Measurements from ENCODE around the gene DPP8.
"Not testable (repeated sequence)": the region's sequence is repeated elsewhere in the genome, so short reads cannot be mapped to it uniquely, and the experiment has no call there.

Gene DPP8

DNA sequence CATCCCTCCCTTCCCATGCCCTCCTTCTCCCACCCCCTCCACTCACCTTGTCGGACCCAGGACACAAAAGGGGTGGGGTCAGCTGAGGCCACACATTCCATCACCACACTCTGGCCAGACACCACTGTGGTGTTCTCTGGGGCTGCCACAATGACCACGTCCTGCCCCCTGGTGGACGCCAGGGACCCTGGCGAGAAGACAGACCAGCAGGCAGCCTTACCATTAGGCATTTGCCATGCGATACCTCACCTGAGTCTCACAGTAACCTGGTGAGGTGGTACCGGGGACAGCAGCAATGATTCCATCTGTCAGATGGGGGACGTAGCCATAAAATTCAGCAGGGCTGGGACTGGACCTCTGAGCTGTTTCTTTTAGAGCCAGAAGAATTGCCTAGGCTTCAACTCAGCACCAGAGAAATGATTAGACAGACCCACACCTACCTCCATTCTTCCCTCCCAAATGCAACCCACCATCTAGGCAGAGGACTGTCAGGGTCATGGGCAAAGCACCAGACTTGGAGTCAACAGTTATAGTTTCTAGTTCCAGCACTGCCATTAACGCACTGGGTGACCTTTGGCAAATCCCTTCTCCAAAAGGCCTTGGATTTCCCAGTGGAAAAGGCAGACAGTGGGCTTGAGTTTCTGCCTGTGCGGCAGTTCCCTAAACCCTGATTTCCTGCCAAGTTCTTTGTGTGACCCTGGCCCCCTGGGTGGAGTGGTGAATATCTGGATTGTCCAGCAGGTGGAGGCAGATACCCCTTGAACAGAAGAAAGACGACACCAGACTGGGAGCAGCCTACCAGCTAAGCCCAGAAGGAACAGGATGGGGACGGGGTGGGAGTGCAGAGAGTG lies 116.5 kb downstream of the DPP8 start:
- peak; percentile 46 for DNase-seq

DNA sequence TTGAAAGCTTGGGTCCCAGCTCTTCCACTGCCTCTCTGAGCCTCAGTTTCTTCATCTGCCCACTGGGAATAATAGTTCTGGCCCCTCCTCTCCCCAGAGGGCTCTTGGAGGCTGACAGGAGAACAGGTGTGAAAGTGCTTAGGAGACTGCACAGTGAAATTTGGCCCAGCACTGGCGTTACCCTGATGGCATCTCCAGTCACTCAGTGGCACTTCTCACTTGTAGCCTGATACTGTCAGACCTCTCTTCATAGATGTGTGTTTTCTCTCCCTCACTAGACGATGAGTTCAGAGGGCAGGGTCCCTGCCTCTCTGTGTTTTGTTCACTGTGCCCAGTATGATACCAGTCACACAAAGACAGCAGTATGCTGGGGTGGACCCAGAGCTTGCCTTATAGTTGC lies 117.5 kb downstream of the DPP8 start:
- no peak for DNase-seq

DNA sequence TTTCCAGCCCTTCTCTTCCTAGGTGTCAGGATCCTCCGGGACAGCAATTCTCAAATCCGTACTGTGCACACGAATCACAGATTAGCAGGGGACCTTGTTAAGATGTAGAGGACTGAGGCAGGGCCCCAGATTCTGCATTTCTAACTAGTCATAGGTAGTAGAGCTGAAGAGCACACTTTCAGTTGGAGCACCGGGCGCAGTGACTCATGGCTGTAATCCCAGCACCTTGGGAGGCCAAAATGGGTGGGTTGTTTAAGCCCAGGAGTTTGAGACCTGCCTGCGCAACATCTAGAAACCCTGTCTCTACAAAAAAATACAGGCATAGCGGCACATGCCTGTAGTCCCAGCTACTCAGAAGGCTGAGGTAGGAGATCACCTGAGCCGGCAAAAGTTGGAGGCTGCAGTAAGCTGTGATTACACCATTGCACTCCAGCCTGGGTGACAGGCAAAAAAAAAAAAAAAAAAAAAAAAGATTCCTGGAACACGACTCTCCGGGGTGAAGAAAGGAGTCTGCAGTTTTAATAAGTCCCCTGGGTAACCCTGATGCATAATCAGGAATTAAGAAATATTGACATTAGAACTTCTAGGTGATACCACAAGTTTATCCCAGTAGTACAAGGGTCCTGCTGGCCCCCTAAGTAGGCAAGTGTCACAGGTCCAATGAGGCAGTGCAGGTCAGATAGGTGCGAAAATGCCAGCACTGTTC lies 118.3 kb downstream of the DPP8 start:
- DNase-seq = no peak

DNA sequence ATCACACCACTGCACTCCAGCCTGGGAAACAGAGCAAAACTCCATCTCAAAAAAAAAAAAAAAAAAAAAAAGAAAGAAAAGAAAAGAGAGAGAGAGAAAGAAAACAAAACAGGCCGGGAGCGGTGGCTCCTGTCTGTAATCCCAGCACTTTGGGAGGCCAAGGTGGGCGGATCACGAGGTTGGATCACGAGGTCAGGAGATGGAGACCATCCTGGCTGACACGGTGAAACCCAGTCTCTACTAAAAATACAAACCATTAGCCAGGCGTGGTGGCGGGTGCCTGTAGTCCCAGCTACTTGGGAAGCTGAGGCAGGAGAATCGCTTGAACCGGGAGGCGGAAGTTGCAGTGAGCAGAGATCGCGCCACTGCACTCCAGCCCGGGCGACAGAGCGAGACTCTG lies 119.0 kb downstream of the DPP8 start:
- not testable (repeated sequence) for DNase-seq

DNA sequence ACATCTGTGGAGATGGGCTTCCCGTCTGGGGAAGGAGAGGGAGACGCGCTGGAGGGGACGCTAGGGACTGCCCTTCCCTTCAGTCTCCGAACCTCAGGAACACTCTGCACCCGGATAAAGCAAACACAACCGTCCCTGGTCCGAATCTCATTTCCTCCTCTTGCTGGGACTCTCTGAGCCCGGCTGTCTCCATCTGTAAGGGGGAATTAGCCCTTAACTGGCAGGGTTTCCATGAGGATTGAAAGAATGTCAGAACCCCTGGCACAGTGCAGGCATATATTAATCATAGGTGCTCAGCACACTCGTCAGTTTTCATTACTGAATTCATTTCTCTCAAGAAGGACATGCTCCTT lies 120.5 kb downstream of the DPP8 start:
- DNase-seq = no peak

DNA sequence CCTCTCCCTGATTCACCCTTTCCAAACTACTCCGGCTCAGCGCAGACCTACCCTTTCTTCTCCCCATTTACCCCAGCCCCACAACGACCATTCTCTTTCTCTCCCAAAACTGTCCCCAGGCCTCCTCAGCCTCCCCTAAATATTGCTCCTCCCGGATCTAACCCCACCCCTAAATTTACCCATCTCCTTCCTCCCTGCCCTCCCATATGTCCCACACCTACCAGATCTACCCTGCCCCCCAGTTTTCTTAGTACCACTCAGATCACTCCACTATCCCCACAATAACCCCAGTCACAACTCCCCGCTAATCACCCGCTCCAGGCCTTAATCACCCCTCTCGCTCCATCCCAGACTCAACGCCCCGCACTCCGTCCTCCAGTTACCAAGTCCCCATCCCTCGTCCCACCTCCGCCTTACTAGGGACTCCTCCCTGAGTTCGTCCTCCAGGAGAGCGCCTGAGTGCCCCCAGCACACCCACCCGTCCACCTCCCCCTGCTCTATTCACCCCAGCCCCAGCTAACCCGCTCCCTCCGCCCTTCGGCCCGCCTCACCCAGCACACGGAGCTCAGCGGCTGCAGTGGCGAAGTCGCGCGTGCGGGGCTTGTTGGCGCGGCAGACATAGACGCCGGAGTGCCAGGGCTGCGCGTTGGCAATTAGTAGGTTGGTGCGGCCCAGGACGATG lies 121.1 kb downstream of the DPP8 start:
- no peak for DNase-seq

DNA sequence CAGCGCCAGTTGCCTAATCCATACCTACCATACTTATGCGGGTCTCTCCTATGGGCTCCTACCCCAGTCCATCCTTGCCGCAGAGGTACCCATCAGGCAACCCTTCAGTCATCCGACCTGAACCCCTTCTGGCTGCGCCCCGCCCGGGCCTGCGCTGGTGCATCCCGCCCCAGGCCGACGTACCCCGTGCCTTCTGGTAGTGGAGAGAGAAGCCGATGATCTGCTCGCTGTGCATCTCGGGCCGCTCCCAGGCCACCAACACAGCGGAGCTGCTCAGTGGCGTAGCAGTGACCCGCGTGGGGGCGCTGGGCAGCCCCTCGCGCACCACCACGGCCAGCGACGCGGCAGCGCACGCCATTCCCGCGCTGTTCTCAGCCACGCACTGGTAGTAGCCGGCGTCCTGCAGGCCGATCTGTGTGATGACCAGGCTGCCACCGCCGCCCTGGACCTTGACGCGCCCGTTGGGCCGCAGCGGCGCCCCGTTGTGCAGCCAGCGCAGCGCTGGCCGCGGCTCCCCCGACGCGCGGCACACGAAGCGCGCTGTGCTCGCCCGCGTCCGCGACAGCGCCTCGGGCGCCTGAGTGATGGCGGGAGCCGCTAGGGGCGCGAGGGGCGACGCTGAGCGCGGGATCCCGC lies 121.8 kb downstream of the DPP8 start:
- no peak for DNase-seq

DNA sequence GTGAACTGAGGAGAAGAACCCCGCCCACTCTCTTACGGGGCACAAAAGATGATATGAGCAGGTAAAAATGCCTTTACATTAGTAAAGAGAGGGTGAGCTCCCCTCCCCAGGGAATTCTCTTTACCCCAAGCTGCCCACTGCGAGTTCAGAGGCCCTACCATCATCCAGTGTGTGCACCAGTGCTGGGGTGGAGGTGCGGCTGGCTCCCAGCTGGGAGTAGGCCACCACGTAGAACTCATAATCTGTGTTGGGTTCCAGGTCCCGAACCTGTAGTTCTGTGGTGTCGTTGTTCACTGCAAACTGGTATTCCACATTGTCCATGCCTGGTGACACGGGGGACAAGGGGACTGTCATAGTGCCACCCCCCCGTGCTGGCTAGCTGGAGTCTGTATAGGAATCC lies 122.6 kb downstream of the DPP8 start:
- no peak for DNase-seq

DNA sequence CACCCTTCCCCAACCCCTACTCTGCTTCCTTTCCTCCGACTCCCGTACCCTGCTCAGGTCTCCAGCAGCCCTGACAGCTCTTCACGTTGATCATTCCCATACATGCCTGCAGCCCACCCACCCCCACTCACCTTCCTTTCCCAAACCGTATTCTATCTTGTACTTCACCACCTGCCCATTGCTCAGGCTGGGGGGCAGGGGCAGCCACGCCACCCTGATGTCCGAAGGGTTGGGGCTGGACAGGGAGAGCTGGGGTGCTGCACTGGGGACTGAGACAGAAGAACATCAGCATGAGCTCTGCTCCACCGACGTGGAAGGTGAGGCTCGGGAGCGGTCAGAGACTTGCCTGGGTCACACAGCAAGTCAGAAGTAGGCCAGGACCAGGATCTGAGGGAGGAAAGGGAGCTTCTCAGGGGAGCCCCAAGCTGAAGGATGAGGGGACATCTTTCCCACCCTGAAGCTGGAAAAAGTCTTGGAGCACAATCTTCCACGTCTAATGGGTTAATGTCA lies 123.2 kb downstream of the DPP8 start:
- no peak for DNase-seq

DNA sequence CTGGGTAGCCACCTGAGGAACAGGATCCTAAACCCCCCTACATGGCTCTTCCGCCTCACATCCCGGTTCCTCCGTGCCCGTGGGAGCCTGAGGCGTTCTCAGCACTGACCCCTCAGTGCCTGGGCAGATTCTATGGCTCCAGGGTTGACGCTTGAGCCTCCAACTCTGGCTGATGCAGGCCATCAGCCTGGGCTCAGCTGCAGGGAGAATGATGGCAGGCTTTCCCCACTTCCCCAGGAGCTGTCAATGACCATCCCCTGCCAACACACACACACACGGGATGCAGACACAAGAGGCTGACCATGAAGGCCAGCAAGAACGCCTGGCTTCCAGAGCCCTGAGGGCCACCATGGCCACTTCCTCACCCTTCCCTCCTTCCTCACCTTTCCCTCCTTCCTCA lies 123.9 kb downstream of the DPP8 start:
- no peak for DNase-seq

DNA sequence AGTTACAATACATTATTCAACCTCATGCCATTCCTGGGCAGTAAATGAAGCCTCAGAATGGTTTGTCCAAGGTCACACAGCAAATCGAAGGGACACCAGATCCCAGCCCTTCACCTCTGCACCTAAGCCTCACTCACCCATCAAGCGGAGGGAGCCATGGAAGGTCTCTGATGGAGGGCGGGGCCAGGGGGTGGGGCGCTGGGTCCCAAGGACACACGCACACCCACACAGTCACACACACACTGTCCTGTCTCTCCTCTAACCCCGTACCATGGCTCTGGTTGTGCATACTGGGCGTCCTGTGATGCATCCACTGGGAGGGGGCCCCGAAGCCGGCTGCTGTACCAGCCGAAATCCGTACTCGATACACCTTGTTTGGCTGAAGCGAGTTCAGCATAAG lies 124.4 kb downstream of the DPP8 start:
- DNase-seq = no peak

All from activated CD4-positive, alpha-beta T cell treated with anti-CD3 and anti-CD28 coated beads, Interleukin-2, amount 50 U/mL, for 16 hours (primary cell).